ENCODE data around the gene UGT1A8.

UGT1A8 gene

GRCh38 chr2:233822101-233822771, 204.8 kb downstream of the UGT1A8 start:
- no peak for DNase-seq
